ENCODE measurements around the gene SYPL2.
"Not testable (repeated sequence)": the region's sequence is repeated elsewhere in the genome, so short reads cannot be mapped to it uniquely, and the experiment has no call there.

SYPL2 gene

DNA sequence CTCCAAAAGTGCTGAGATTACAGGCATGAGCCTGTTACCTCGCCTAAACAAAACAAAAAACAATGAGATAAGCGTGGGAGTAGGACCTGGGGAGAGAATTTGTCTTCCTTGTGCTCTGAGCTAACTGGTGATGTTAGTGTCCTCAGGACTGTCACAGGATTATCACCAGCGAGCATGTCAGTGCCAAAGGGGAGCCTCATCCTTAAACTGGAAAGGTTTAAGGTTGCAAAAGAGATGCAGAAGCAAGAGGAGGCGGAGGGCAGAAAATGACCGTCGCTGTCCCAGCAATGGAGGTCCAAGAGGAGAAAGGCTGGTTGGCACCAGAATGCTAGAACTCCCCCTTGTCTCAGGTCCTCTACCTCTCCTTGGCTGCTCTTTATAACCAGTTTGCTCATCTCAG is 3.9 kb downstream of the SYPL2 start:
- TF ChIP-seq, protein P1, sequence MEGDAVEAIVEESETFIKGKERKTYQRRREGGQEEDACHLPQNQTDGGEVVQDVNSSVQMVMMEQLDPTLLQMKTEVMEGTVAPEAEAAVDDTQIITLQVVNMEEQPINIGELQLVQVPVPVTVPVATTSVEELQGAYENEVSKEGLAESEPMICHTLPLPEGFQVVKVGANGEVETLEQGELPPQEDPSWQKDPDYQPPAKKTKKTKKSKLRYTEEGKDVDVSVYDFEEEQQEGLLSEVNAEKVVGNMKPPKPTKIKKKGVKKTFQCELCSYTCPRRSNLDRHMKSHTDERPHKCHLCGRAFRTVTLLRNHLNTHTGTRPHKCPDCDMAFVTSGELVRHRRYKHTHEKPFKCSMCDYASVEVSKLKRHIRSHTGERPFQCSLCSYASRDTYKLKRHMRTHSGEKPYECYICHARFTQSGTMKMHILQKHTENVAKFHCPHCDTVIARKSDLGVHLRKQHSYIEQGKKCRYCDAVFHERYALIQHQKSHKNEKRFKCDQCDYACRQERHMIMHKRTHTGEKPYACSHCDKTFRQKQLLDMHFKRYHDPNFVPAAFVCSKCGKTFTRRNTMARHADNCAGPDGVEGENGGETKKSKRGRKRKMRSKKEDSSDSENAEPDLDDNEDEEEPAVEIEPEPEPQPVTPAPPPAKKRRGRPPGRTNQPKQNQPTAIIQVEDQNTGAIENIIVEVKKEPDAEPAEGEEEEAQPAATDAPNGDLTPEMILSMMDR (conservative IDR thresholded peaks at IDR 0.05; ENCODE audit: low read depth, low read length): no peak
- H3K4me3 ChIP-seq (ENCODE audit: low read depth, low read length): no peak overlapping the region
- no peak for DNase-seq (ENCODE audit: low read depth)

- TF ChIP-seq, protein P1 (conservative IDR thresholded peaks at IDR 0.05; ENCODE audit: low read depth, low read length): no peak
- H3K4me3 ChIP-seq (ENCODE audit: low read depth, low read length): no peak overlapping the region
- no peak for DNase-seq (ENCODE audit: low read depth)
Measured at GRCh38 chr1:109472779-109473178, 6.4 kb downstream of the SYPL2 start.

DNA sequence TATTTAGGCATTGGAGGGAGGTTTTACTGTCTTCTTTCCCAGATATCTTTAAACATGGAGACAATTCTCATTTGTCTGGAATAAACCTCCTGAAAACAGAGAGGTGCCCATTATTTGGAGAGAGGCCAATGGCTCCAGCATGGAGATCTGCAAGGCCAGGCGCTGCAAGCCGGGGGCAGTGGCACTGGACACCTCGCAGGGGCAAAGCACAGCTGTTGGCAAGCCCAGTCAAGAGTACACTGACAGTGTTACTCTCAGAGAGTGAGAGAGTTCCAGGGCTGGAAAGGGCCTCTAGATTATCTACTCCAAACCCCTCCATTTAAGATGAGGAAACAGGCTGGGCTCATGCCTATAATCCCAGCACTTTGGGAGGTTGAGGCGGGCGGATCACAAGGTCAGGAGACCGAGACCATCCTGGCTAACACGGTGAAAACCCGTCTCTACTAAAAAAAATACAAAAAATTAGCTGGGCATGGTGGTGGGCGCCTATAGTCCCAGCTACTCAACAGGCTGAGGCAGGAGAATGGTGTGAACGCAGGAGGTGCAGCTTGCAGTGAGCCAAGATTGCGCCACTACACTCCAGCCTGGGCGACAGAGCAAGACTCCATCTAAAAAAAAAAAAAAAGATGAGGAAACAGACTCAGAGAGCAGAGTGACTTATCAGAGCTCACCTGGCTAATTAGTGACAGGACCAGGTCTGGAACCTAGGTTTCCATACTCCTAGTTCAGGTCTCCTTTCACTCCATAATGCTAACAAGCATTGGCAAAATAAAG is 7.1 kb downstream of the SYPL2 start:
- not testable (repeated sequence) for DNase-seq (ENCODE audit: low read depth); H3K4me3 ChIP-seq (ENCODE audit: low read depth, low read length)

DNA sequence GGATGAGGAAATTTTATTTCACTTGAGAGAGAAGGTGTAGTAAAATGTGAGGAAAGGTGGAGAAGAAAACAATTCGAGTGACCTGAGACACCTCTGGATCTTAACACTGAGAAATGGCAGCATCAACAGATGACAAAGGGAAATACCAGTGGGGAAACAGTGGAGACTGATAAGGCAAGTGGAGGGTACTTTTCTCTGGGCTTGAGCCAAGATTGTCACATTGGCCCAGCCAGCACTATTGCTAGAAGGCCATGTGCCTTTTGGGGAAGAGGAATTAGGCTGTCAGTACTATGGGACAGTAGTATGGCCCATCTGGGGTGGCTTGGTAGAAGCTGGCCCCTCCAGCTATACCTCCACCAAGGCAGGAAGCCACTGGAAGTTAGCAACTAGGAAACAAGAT is 8.4 kb downstream of the SYPL2 start:
- TF ChIP-seq, protein P1 (conservative IDR thresholded peaks at IDR 0.05; ENCODE audit: low read depth, low read length): no peak
- no peak for DNase-seq (ENCODE audit: low read depth)
- H3K4me3 ChIP-seq (ENCODE audit: low read depth, low read length): no peak overlapping the region

GRCh38 chr1:109475261-109475660 is 8.9 kb downstream of the SYPL2 start:
- TF ChIP-seq, protein P1 (conservative IDR thresholded peaks at IDR 0.05; ENCODE audit: low read depth, low read length): no peak
- DNase-seq (ENCODE audit: low read depth): no peak
- H3K4me3 ChIP-seq (ENCODE audit: low read depth, low read length): no peak overlapping the region

DNA sequence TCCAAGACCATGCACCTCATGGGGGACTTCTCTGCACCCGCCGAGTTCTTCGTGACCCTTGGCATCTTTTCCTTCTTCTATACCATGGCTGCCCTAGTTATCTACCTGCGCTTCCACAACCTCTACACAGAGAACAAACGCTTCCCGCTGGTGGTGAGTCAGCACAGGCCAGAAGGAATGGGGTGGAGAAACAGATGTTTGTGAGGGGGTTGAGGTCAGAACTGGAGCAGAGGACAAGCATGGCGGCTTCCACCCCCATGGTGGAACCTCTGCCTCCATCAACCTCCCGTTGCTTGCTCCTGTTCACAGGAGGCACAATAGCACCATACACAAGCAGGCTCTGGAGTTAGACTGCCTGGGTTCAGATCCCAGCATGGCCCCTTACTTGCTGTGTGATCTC is 10.5 kb downstream of the SYPL2 start:
- DNase-seq (ENCODE audit: low read depth): no peak
- TF ChIP-seq, protein P1 (conservative IDR thresholded peaks at IDR 0.05; ENCODE audit: low read depth, low read length): no peak
- no peak overlapping the region for H3K4me3 ChIP-seq (ENCODE audit: low read depth, low read length)

DNA sequence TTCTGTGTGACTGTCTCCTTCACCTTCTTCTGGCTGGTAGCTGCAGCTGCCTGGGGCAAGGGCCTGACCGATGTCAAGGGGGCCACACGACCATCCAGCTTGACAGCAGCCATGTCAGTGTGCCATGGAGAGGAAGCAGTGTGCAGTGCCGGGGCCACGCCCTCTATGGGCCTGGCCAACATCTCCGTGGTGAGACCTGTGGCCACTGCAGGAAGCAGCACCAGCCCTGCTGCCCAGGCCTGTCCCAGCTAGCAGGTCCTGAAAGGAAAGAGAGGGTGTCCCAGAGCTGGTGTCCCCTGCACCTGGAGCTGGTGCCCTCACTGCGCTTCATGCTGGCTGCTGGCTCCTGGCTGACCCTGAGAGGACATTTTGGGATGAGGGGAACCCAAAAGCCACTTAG is 11.5 kb downstream of the SYPL2 start:
- no peak for DNase-seq (ENCODE audit: low read depth)
- H3K4me3 ChIP-seq (ENCODE audit: low read depth, low read length): no peak overlapping the region
- TF ChIP-seq, protein P1 (conservative IDR thresholded peaks at IDR 0.05; ENCODE audit: low read depth, low read length): no peak
